WTC11 (cell line): Measurements from ENCODE around the gene CIART.

Experiments
- ATF1 ChIP-seq: sonication (generic); formaldehyde crosslinking; IDR thresholded peaks from 2 replicates; pipeline ENCODE4 v1.8.1; 2023; ENCODE audit warnings: mild to moderate bottlenecking, moderate library complexity, missing genetic modification reagents
- SP1 ChIP-seq: sonication (generic); formaldehyde crosslinking; conservative IDR thresholded peaks from 2 replicates; pipeline ENCODE4 v1.8.1; 2022; ENCODE audit warnings: missing genetic modification reagents
- ZNF416 ChIP-seq: fragments of 250-450 bp; sonication (Bioruptor Pico); IDR thresholded peaks from 2 replicates; pipeline ENCODE4 v1.9.0; 2021; ENCODE audit warnings: mild to moderate bottlenecking, inconsistent platforms
- ZNF671 ChIP-seq: fragments of 250-450 bp; sonication (Bioruptor Pico); IDR thresholded peaks from 2 replicates; pipeline ENCODE4 v1.8.0; 2021; ENCODE audit warnings: mild to moderate bottlenecking
- TF ChIP-seq, protein P1 (sequence below): sonication (generic); formaldehyde crosslinking; IDR thresholded peaks from 2 replicates; pipeline ENCODE4 v1.8.1; 2023; ENCODE audit warnings: mild to moderate bottlenecking, missing genetic modification reagents
- TF ChIP-seq, protein P2 (sequence below): fragments of 200-600 bp; IDR thresholded peaks from 2 replicates; pipeline ENCODE4 v1.8.0; 2022; ENCODE audit warnings: antibody characterized with exemption

DNA sequence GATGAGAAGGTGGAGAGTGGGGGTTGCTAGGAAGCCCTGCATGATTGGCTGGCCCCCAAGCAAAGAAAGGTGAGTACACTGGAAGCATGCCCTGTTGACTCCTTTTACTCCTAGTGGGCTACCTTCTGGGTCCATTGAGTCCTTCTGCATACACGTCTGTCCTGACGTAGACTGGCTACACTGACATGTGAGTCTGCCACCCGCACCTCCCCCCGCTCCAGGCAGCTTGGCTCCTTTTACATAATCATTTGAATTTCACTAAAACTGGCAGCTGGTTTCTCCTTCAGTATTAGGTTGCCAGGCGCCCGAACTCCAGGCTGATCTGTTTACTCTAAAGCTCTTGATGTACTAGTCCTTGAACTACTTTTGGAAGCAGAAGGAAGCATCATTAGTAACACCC is 20.0 kb downstream of the CIART start:
- no peak for TF ChIP-seq ZNF671 (CRISPR knock-in tag)
- TF ChIP-seq, protein P1, sequence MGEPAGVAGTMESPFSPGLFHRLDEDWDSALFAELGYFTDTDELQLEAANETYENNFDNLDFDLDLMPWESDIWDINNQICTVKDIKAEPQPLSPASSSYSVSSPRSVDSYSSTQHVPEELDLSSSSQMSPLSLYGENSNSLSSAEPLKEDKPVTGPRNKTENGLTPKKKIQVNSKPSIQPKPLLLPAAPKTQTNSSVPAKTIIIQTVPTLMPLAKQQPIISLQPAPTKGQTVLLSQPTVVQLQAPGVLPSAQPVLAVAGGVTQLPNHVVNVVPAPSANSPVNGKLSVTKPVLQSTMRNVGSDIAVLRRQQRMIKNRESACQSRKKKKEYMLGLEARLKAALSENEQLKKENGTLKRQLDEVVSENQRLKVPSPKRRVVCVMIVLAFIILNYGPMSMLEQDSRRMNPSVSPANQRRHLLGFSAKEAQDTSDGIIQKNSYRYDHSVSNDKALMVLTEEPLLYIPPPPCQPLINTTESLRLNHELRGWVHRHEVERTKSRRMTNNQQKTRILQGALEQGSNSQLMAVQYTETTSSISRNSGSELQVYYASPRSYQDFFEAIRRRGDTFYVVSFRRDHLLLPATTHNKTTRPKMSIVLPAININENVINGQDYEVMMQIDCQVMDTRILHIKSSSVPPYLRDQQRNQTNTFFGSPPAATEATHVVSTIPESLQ, result no peak
- TF ChIP-seq ATF1 (CRISPR knock-in tag), result no peak
- TF ChIP-seq, protein P2, sequence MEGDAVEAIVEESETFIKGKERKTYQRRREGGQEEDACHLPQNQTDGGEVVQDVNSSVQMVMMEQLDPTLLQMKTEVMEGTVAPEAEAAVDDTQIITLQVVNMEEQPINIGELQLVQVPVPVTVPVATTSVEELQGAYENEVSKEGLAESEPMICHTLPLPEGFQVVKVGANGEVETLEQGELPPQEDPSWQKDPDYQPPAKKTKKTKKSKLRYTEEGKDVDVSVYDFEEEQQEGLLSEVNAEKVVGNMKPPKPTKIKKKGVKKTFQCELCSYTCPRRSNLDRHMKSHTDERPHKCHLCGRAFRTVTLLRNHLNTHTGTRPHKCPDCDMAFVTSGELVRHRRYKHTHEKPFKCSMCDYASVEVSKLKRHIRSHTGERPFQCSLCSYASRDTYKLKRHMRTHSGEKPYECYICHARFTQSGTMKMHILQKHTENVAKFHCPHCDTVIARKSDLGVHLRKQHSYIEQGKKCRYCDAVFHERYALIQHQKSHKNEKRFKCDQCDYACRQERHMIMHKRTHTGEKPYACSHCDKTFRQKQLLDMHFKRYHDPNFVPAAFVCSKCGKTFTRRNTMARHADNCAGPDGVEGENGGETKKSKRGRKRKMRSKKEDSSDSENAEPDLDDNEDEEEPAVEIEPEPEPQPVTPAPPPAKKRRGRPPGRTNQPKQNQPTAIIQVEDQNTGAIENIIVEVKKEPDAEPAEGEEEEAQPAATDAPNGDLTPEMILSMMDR, result no peak
- no peak for TF ChIP-seq ZNF416
- TF ChIP-seq SP1 (CRISPR knock-in tag), result no peak
